ENCODE measurements around the gene KRTAP10-3.

The KRTAP10-3 gene

GRCh38 chr21:44514746-44515358 lies 43.7 kb downstream of the KRTAP10-3 start:
- DNase-seq, result no peak

GRCh38 chr21:44514218-44514520 lies 44.4 kb downstream of the KRTAP10-3 start:
- DNase-seq, result no peak

- peak; percentile 92 for DNase-seq
These were observed 45.0 kb downstream of the KRTAP10-3 start for GRCh38 chr21:44513389-44514217.

GRCh38 chr21:44512496-44513388 lies 45.9 kb downstream of the KRTAP10-3 start:
- DNase-seq, result no peak

DNA sequence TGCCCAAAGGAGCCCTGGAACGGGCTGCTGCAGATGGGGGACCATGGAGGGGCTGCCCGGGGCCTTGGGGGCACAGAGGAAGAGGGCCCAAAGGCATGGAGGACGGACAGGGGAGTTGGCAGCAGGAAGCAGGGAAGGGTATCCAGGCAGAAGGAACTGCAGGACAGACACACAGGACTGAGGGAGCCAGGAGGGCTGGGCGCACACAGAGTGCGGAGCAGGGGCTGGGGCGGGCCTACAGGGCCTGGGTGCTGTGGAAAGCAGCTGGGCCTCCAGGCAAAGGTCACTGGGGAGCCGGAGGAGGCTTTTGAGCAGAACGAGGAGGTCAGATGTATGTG lies 46.7 kb downstream of the KRTAP10-3 start:
- no peak for DNase-seq

DNA sequence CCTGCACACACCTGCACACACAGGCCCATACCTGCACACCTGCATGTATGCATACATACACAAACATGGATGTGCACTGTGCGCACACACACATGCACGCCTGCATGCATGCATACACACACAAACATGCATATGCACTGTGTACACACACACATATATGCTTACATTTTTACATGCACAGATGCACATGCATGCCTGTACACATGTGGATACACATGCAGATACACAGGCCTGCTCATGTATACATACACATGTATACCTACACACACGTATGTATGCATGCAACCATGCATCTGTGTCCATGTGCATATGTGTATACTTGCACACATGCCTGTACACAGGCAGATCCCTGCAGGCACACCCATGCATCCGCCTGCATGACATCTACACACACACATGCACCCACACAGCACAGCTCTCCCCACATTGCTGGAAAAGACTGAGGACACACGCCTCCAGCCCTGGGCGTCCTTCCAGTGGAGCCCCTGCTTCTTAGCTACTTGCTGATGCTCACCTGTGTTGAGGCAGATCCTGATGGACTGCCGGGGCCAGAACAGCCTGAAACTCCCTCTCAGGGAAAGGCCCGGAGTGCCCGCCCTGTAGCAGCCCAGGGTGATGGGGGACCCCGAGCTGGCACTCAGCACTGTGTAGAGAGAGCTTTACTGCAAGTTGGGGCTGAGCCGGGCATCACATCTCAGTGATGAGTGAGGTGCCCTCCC lies 47.2 kb downstream of the KRTAP10-3 start:
- no peak for DNase-seq

DNA sequence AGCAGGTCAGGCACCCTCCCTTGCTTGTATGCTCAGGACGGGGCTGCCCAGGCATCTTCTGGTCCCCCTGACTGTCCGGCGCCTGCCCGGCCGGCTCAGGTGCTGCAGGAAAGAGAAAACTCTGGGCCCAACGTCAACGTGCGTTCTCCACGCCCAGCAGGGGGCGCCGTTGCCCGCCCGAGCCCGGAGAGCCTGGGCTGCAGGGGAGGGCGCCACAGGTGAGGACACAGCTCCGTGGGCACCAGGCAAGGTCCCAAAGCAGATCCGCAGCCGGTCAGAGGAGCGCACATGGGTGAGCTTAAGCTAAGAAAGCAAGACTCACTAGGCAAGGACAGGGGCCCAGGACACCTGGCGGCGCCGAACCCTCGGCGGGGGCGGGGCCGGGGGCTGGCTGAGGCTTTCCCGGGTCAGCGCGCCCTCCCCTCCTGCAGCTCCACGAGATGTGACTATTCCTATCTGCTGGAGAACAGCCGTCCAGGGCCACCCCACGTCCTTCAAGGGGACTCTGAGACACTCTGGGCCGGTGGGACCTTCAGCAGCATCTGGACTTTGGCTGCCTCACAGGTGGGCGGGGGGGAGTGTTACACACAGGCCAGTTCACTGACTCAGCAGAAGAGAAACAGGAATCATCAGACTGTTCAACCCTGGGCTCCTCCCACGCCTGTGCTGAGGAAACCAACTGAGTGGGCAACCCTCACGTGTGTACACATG lies 47.9 kb downstream of the KRTAP10-3 start:
- DNase-seq, result peak; percentile 67

DNA sequence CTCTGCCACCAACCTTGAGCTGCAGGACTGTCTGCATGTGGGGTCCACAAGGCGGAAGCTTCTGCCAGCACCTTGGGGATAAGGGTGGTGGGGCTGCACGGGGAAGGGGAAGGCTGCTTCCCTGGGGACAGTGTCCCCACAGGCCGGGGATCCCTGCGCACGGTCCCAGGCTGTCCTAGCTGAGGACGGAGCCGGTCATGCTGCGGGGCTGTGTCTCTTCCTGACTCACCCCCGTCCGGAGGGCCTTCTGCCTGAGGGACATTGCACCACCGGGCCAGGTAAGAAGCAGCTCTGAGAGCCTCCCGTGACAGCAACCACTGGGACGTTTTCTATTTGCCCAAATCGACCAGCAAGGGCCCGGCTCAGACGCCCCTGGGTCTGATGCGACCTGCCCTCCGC lies 48.5 kb downstream of the KRTAP10-3 start:
- no peak for DNase-seq

- DNase-seq, result peak; percentile 66
These were observed 49.1 kb downstream of the KRTAP10-3 start for GRCh38 chr21:44509539-44509938.

- no peak for DNase-seq
These were observed 49.7 kb downstream of the KRTAP10-3 start for GRCh38 chr21:44508711-44509445.

DNA sequence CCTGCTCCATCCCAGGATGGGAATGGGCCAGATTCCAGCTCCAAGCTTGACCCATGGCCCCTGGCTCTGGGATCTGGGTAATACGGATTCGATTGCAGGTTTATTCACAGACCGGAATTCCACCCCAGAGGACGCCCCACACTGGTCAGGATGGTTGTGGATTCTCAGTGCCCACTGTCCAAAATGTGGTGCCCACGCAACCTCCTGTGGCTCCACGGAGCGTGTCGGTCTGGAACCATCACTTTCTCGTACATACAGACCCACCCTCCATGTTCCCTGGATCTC lies 50.2 kb downstream of the KRTAP10-3 start:
- no peak for DNase-seq

All from NCI-H2107 (cell line).